Vagina (tissue), 2 donors: ENCODE results near the gene DTX3L.

Experiments
- CTCF ChIP-seq, 3 experiments: fragments of 450-650 bp in 2 of 3; fragments of 200-600 bp in 1 of 3; sonication (generic) in 1 of 3; IDR thresholded peaks; one replicate each; pipeline ENCODE4 v1.5.1; 2017 to 2019; ENCODE audit warnings: antibody characterized with exemption in 3 of 3, mild to moderate bottlenecking in 2 of 3, moderate library complexity in 2 of 3
- POLR2A ChIP-seq, 2 donors: fragments of 450-650 bp; IDR thresholded peaks; one replicate each; pipeline ENCODE4 v1.6.1; 2017; ENCODE audit warnings: antibody characterized with exemption in 2 of 2, mild to moderate bottlenecking in 2 of 2, moderate library complexity in 2 of 2
- POLR2AphosphoS5 ChIP-seq, 2 donors: sonication (generic); formaldehyde crosslinking; IDR thresholded peaks; one replicate each; pipeline ENCODE4 v1.9.0; 2017; ENCODE audit warnings: antibody characterized with exemption in 2 of 2, mild to moderate bottlenecking in 2 of 2, low read depth in 1 of 2; ENCODE audit not compliant: insufficient read depth in 1 of 2

GRCh38 chr3:122598151-122598550 is 34.0 kb downstream of the DTX3L start:
- TF ChIP-seq CTCF (IDR thresholded peaks at IDR 0.05) (no peak), POLR2AphosphoS5 (IDR thresholded peaks at IDR 0.05; ENCODE audit: insufficient read depth in 1 of 2, low read depth in 1 of 2) (no peak), POLR2A (IDR thresholded peaks at IDR 0.05) (no peak)
